ENCODE measurements around the gene TSPOAP1.

DNA sequence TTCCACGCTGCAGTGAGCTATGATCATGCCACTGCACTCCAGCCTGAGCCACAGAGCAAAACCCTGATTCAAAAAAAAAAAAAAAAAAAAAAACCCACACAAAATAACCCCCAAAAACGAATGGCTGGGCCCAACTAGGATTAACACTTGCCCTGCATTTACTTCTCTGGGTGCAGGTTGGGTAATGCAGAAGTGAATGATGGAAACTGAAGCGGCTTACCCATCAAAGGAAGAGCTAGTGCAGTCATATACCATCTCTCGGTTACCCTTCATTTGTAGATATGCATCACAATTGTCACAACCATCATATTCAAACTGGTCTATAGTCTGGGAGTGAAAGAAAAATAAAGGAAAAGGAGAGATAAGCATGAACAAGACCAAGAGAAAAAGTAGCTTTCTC lies 22.6 kb upstream of the TSPOAP1 start:
- no peak for TF ChIP-seq CTCF (IDR thresholded peaks at IDR 0.05 in 4 of 5, conservative IDR thresholded peaks at IDR 0.05 in 1 of 5)
- TF ChIP-seq POLR2A (IDR thresholded peaks at IDR 0.05): no peak

All from gastrocnemius medialis (tissue), 4 donors.